GM19193 (cell line): ENCODE measurements around the gene CCDC126.

Source experiments
- POLR2A ChIP-seq: IDR thresholded peaks from 4 replicates; pipeline ENCODE4 v1.6.1; 2011; ENCODE audit not compliant: insufficient read depth, insufficient read length; ENCODE audit errors: extremely low read depth

Gene CCDC126

GRCh38 chr7:23680414-23681405 is 83.5 kb downstream of the CCDC126 start:
- no peak for TF ChIP-seq POLR2A

DNA sequence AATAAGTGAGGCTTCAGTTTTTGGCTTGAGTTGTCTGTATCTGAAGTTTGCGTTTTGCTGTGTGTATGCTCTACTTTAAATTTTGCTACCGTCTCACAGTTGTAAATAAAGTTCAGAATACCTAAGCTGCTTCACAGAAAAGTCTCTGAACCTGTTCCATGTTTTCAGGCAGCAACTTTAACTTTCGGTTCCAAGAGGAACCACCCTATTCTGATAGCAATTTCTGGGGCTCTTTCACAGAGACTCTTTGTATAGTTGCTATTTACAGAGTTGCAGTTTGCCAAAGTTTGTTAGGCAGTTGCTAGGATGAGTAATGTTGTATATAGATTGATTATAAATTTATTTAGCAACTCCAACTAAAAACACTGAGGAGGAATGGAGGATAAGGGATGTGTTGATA is 88.5 kb downstream of the CCDC126 start:
- TF ChIP-seq POLR2A, result no peak

- no peak for TF ChIP-seq POLR2A
These were observed 89.8 kb downstream of the CCDC126 start for GRCh38 chr7:23687011-23687410.

- TF ChIP-seq POLR2A, result no peak
These were observed 92.0 kb downstream of the CCDC126 start for GRCh38 chr7:23689165-23689564.

GRCh38 chr7:23691320-23691719 is 94.1 kb downstream of the CCDC126 start:
- no peak for TF ChIP-seq POLR2A

DNA sequence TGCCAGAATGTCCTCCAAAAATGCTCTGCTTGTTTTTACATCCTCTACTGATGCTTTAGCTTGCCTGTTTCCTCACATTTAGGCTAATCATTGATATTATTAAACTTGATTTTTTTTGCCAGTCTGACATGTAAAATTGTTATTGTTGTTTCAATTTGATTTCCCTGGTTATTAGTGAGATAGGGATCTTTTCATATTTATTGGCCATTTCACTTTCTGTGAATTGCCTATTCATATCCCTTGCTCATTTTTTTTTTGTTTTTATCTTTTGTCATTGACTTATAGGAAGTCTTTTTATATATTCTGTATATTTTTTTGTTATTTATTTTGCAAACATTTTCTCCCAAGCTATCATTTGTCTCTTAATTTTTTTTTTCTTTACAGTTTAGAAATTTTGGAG is 96.0 kb downstream of the CCDC126 start:
- no peak for TF ChIP-seq POLR2A
